CD4-positive, CD25-positive, alpha-beta regulatory T cell (primary cell): ENCODE measurements around the gene AQP11. TPM values are rescaled to one million over a fixed set of nuclear protein-coding genes. Genes with fewer than 3 reads are reported as not detected.

ENCODE experiments used
- ATAC-seq, 2 donors: fragments of 150-1000 bp; cut with Tn5 transposase; one replicate each; pipeline ENCODE4 v1.10.0; 2021; ENCODE audit warnings: low read depth in 2 of 2, moderate number of reproducible peaks in 2 of 2, moderate library complexity in 1 of 2
- DNase-seq, 3 donors: peaks; one replicate each; pipeline versions ENCODE4 v3.0.0 to v3.0.0-alpha.2; 2012 to 2022; ENCODE audit warnings: mixed read lengths in 1 of 3
- H3K27ac ChIP-seq: one replicate; pipeline ENCODE4 v1.7.0; 2013; ENCODE audit warnings: mild to moderate bottlenecking, low read length; ENCODE audit not compliant: insufficient read depth, poor library complexity, severe bottlenecking
- H3K27me3 ChIP-seq: one replicate; pipeline ENCODE4 v1.7.0; 2013; ENCODE audit warnings: low read length; ENCODE audit not compliant: control insufficient read depth, insufficient read depth
- H3K36me3 ChIP-seq: one replicate; pipeline ENCODE4 v1.7.0; 2013; ENCODE audit warnings: mild to moderate bottlenecking, low read length, moderate library complexity; ENCODE audit not compliant: control insufficient read depth, insufficient read depth
- H3K4me1 ChIP-seq: 2 replicates; pipeline ENCODE4 v1.7.0; 2013; ENCODE audit warnings: mild to moderate bottlenecking, low read length; ENCODE audit not compliant: insufficient read depth, control insufficient read depth, poor library complexity, severe bottlenecking
- H3K4me3 ChIP-seq: one replicate; pipeline ENCODE4 v1.7.0; 2013; ENCODE audit warnings: low read depth, mild to moderate bottlenecking, low read length, moderate library complexity
- H3K9me3 ChIP-seq, 2 experiments: 1 replicate in 1 of 2; 2 replicates in 1 of 2; pipeline ENCODE4 v1.7.0; 2013; ENCODE audit warnings: low read length in 2 of 2, mild to moderate bottlenecking in 1 of 2, moderate library complexity in 1 of 2; ENCODE audit not compliant: control insufficient read depth in 2 of 2
- H3K27ac Mint-ChIP-seq, 3 donors: one replicate each; pipeline ENCODE4 v1.8.0; 2020 to 2022; ENCODE audit warnings: mild to moderate bottlenecking in 3 of 3, mixed read lengths in 3 of 3, moderate library complexity in 2 of 3
- H3K27me3 Mint-ChIP-seq: one replicate; pipeline ENCODE4 v1.8.0; 2022; ENCODE audit warnings: mild to moderate bottlenecking, mixed read lengths
- H3K36me3 Mint-ChIP-seq: one replicate; pipeline ENCODE4 v1.8.0; 2020; ENCODE audit warnings: mixed read lengths
- H3K4me1 Mint-ChIP-seq, 4 donors: one replicate each; pipeline ENCODE4 v1.8.0; 2020 to 2022; ENCODE audit warnings: mixed read lengths in 4 of 4, mild to moderate bottlenecking in 1 of 4
- H3K4me3 Mint-ChIP-seq, 4 donors: one replicate each; pipeline ENCODE4 v1.8.0; 2020 to 2022; ENCODE audit warnings: mild to moderate bottlenecking in 4 of 4, mixed read lengths in 4 of 4, moderate library complexity in 3 of 4
- H3K9me3 Mint-ChIP-seq, 7 donors: one replicate each; pipeline ENCODE4 v1.8.0; 2020 to 2022; ENCODE audit warnings: mixed read lengths in 7 of 7, mild to moderate bottlenecking in 3 of 7, moderate library complexity in 2 of 7
- polyA plus RNA-seq, 4 donors: library from polyadenylated mRNA; unstranded; fragments of 300-500 nt; fragmentation: Illumina TruSeq; gene quantifications; one replicate each; pipeline ENCODE4 v1.2.3, GENCODE V29; 2021
- total RNA-seq: library from RNA; stranded (reverse); gene quantifications from one replicate; pipeline ENCODE4 v1.2.3, GENCODE V29; 2022

Gene AQP11
- total and polyA plus RNA-seq, 5 donors from 2014 or later = 0.32 to 1.1 (median 0.47) TPM; not detected in 1

DNA sequence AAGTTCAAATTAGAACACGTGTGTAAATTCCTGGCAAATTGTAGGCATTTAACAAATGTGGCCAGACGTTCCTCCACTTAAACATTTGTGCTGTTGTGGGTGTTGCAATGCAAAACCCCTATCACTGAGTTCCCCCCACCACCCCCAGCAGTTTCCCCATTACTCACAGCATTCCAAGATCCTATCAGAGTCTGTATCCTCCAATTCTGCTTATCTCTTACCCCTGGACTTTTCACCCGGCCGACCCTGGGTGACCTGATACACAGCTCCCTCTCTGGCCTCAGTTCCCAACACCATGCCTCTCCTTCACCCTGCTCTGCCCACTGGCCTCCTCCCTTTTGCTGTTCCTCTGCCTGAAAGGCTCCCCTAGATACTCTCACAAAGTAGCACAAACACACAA, 31.4 kb upstream of the AQP11 start:
- H3K27me3 ChIP-seq = no peaks in the 10 kb centered on the region
- no peak for DNase-seq
- no peak overlapping the region for H3K27ac ChIP-seq
- Mint-ChIP-seq H3K27me3 (no peaks in the 10 kb centered on the region), H3K4me3 (no peak overlapping the region), H3K9me3 (peaks cover 0 to 7% (median 2%) of the 10 kb centered on the region in 7 donors), H3K4me1 (no peaks in the 10 kb centered on the region), H3K36me3 (no peaks in the 10 kb centered on the region), H3K27ac (no peak overlapping the region)
- H3K9me3 ChIP-seq = no peaks in the 10 kb centered on the region
- no peaks in the 10 kb centered on the region for H3K4me1 ChIP-seq
- no peak for ATAC-seq
- H3K36me3 ChIP-seq = no peaks in the 10 kb centered on the region
- H3K4me3 ChIP-seq = no peak overlapping the region

DNA sequence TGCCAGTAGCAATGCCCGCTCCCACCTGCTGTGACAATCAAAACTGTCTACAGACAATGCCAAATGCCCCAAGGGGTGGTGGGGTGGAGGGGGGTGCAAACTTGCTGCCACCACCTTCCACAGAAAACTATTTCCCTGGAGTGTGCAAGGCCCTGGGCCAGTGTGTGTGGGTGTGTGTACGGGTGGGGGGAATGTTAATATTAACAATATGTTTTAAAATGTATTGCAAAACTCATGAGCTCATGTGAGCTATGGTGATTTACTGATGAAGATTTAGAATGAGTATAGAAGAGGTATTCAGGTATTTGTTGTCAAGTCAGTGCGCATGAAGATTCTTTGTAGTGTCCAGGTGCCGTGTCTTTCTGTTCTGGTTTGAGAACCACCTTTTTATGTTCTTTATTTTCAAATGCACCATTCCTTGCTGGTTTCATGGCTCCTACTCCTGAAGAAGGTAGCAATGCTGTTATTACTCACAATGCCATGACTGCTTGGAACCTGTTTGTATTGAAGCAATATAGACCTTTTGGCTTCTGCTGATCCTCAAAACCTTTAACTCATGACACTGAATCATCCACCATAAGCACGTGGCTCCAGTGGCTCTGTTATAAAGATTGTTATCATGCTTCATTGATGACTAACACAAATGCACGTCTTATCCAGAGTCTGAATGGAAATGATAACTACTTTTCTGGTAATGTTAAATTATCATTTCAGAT, 29.9 kb upstream of the AQP11 start:
- no peak overlapping the region for H3K4me3 Mint-ChIP-seq

DNA sequence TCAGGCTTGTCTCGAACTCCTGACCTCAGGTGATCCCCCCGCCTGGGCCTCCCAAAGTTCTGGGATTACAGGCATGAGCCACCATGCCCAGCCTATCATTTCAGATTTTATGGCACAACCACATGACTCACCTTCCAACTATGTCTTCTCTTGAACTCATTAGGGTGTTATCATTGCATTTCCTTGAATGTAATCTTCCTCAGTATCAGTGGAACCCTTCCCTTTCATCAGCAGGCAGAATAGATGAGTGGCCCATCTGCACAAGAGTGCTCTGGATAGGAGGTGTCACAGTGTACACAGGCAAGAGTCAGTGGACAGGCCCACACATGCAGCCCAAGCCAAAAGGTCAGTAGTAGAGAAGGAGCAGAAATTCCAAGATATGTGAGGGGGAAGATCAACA, 29.1 kb upstream of the AQP11 start:
- Histone ChIP-seq H3K4me3 (no peak overlapping the region), H3K27me3 (no peaks in the 10 kb centered on the region), H3K9me3 (peaks cover 0 to 2% of the 10 kb centered on the region in 2 experiments), H3K4me1 (no peaks in the 10 kb centered on the region), H3K27ac (no peak overlapping the region), H3K36me3 (no peaks in the 10 kb centered on the region)
- no peak overlapping the region for H3K27ac Mint-ChIP-seq
- no peak overlapping the region for H3K4me3 Mint-ChIP-seq
- peaks cover 16% of the 10 kb centered on the region for H3K27me3 Mint-ChIP-seq
- no peak for DNase-seq
- ATAC-seq = no peak
- no peaks in the 10 kb centered on the region for H3K36me3 Mint-ChIP-seq
- no peaks in the 10 kb centered on the region for H3K4me1 Mint-ChIP-seq
- H3K9me3 Mint-ChIP-seq = peaks cover 0 to 10% (median 2%) of the 10 kb centered on the region in 7 donors

More for the DNA sequence above, 29.9 kb upstream of the AQP11 start:
- no peak for DNase-seq
- H3K36me3 ChIP-seq = no peaks in the 10 kb centered on the region
- no peaks in the 10 kb centered on the region for H3K4me1 ChIP-seq
- Mint-ChIP-seq H3K27me3 (peaks cover 12% of the 10 kb centered on the region), H3K9me3 (peaks cover 0 to 7% (median 2%) of the 10 kb centered on the region in 7 donors), H3K36me3 (no peaks in the 10 kb centered on the region), H3K4me1 (no peaks in the 10 kb centered on the region), H3K27ac (no peak overlapping the region)
- H3K4me3 ChIP-seq = no peak overlapping the region
- no peaks in the 10 kb centered on the region for H3K27me3 ChIP-seq
- ATAC-seq = no peak
- H3K27ac ChIP-seq = no peak overlapping the region
- peaks cover 0 to 2% of the 10 kb centered on the region in 2 experiments for H3K9me3 ChIP-seq

DNA sequence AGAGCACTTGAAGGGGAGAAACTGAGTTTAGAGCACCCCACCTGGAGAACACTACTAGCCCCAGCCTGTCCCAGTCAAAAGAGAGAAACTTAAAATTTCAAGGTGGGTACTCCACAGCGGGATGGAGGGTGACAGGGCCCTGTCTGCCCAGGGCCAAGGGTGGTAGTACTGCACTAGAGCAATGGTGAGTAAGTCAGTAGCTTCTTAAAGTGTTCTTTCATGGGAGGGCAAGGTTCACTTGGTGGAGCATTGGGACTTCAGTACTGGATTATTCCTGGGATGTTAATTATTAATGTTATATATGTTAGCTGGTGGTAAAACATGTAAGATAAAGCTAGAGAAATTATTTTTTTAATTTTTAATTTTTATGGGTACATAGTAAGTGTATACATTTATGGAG, 28.5 kb upstream of the AQP11 start:
- Histone ChIP-seq H3K9me3 (peaks cover 0 to 2% of the 10 kb centered on the region in 2 experiments), H3K27ac (no peak overlapping the region), H3K4me1 (no peaks in the 10 kb centered on the region), H3K4me3 (no peak overlapping the region), H3K36me3 (no peaks in the 10 kb centered on the region), H3K27me3 (no peaks in the 10 kb centered on the region)
- H3K27me3 Mint-ChIP-seq = peaks cover 21% of the 10 kb centered on the region
- no peaks in the 10 kb centered on the region for H3K36me3 Mint-ChIP-seq
- no peak overlapping the region for H3K4me3 Mint-ChIP-seq
- no peak overlapping the region for H3K27ac Mint-ChIP-seq
- H3K4me1 Mint-ChIP-seq = no peaks in the 10 kb centered on the region
- peaks cover 0 to 10% (median 2%) of the 10 kb centered on the region in 7 donors for H3K9me3 Mint-ChIP-seq
- ATAC-seq (no peak), DNase-seq (no peak)

DNA sequence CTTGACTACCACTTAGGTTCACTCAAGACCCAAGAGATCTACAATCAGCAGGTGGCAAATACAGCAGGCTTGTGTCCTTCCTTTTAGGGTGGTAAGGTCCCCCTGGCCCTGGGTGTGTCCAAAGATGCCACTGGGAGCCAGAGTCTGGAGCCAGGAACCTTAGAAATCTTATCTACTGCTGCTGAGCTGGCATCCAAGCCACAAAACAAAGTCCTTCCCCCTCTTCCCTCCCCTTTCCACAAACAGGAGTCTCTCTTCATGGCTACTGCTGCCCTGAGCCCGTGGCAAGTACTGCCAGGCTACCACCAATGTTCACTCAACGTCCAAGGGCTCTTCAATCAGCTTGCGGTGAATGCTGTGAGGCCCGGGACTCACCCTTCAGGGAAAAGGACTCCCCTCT, 21.4 kb upstream of the AQP11 start:
- Mint-ChIP-seq H3K4me1 (no peaks in the 10 kb centered on the region), H3K27me3 (peaks cover 29% of the 10 kb centered on the region), H3K4me3 (no peak overlapping the region), H3K9me3 (peaks cover 0 to 5% (median 0%) of the 10 kb centered on the region in 7 donors), H3K27ac (no peak overlapping the region), H3K36me3 (peaks cover 5% of the 10 kb centered on the region)
- Histone ChIP-seq H3K9me3 (peaks cover 0 to 2% of the 10 kb centered on the region in 2 experiments), H3K36me3 (no peaks in the 10 kb centered on the region), H3K27ac (no peak overlapping the region), H3K27me3 (peaks cover 5% of the 10 kb centered on the region), H3K4me3 (no peak overlapping the region), H3K4me1 (no peaks in the 10 kb centered on the region)
- ATAC-seq (no peak), DNase-seq (no peak)

DNA sequence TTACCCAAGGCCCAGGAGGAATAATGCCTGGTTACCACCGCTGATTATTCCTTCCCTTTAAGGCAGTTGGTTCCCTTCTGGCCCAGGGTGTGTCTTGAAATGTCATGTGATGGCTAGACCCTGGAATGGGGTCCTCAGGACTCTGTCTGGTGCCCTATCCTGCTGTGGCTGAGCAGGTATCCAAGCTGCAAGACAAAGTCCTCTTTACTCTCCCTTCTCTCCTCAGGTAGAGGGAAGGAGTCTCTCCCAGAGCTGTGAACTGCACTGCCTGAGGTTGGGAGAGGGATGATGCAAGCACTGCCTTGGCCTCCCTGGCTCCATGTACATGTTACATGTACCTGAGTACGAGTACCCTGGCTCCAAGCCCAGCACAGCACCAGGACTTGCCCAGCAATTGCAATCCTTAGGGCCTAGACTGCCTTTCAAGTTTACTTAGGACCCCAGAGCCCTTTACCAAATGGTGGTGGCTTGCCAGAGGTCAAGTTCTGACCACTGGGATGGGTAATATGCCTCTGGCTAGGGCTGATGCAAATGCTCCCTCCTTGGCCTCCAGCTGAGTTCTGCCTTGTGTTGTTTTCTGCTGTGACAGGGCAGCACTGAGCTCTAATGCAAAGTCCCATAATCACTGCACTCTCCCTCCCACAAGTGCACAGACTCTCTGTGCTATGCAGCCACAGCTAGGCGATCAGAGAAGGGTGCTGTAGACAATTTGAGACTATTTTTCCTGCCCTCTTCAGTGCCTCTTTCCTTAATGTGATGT, 20.7 kb upstream of the AQP11 start:
- Mint-ChIP-seq H3K9me3 (peaks cover 0 to 5% (median 0%) of the 10 kb centered on the region in 7 donors), H3K4me1 (no peaks in the 10 kb centered on the region), H3K27me3 (peaks cover 25% of the 10 kb centered on the region), H3K27ac (no peak overlapping the region), H3K4me3 (no peak overlapping the region), H3K36me3 (peaks cover 5% of the 10 kb centered on the region)
- H3K27ac ChIP-seq = no peak overlapping the region
- H3K36me3 ChIP-seq = no peaks in the 10 kb centered on the region
- no peaks in the 10 kb centered on the region for H3K4me1 ChIP-seq
- H3K9me3 ChIP-seq = peaks cover 0 to 2% of the 10 kb centered on the region in 2 experiments
- peaks cover 5% of the 10 kb centered on the region for H3K27me3 ChIP-seq
- no peak for DNase-seq
- no peak for ATAC-seq
- no peak overlapping the region for H3K4me3 ChIP-seq

GRCh38 chr11:77569676-77570070, 20.1 kb upstream of the AQP11 start:
- Mint-ChIP-seq H3K36me3 (peaks cover 5% of the 10 kb centered on the region), H3K27ac (no peak overlapping the region), H3K4me1 (no peaks in the 10 kb centered on the region), H3K9me3 (peaks cover 0 to 5% (median 2%) of the 10 kb centered on the region in 7 donors), H3K27me3 (peaks cover 19% of the 10 kb centered on the region), H3K4me3 (no peak overlapping the region)
- Histone ChIP-seq H3K36me3 (no peaks in the 10 kb centered on the region), H3K27ac (no peak overlapping the region), H3K27me3 (peaks cover 5% of the 10 kb centered on the region), H3K4me1 (no peaks in the 10 kb centered on the region), H3K9me3 (no peaks in the 10 kb centered on the region), H3K4me3 (no peak overlapping the region)
- ATAC-seq (no peak), DNase-seq (no peak)
